OCI-LY7 (cell line): ENCODE data around the gene RXFP1. TPM values are rescaled to one million over a fixed set of nuclear protein-coding genes. Genes with fewer than 3 reads are reported as not detected.

Source experiments
- BruUV-seq: library from RNA; stranded (reverse); fragments of 400-500 nt; replicated peaks from 2 replicates; lab custom pipeline; 2021; lab: Mats Ljungman, UMichigan
- CTCF ChIA-PET: fragments of 300-600 bp; sonication (Branson Sonifier 250); formaldehyde crosslinking; loops from one replicate; lab custom pipeline; 2022; ENCODE audit warnings: antibody characterized with exemption; ENCODE audit not compliant: unreplicated experiment; lab: Charles Lee
- POLR2A ChIA-PET: fragments of 300-600 bp; sonication (Branson Sonifier 250); formaldehyde crosslinking; loops from one replicate; lab custom pipeline; 2022; ENCODE audit warnings: antibody characterized with exemption; lab: Charles Lee
- DNase-seq: peaks from one replicate; pipeline ENCODE4 v3.0.0-alpha.2; 2015; ENCODE audit warnings: low spot score
- H2AFZ ChIP-seq: fragments of 200-600 bp; sonication (generic), shearing (Covaris generic); 2 replicates; pipeline ENCODE4 v1.6.1; 2014; ENCODE audit warnings: mild to moderate bottlenecking, antibody characterized with exemption, low read length, moderate library complexity
- H3K27ac ChIP-seq: fragments of 200-600 bp; sonication (generic); 2 replicates; pipeline ENCODE4 v1.5.1; 2014; ENCODE audit warnings: mixed run types, low read depth, mild to moderate bottlenecking, moderate library complexity, low read length, inconsistent platforms; ENCODE audit not compliant: poor library complexity, severe bottlenecking
- H3K36me3 ChIP-seq: fragments of 200-600 bp; sonication (generic); 2 replicates; pipeline ENCODE4 v1.6.1; 2014; ENCODE audit warnings: mild to moderate bottlenecking, antibody characterized with exemption, low read length, moderate library complexity, mixed read lengths; ENCODE audit not compliant: insufficient read depth
- H3K4me1 ChIP-seq: fragments of 200-600 bp; sonication (generic); 2 replicates; pipeline ENCODE4 v1.5.1; 2014; ENCODE audit warnings: mild to moderate bottlenecking, low read length; ENCODE audit not compliant: insufficient read depth, poor library complexity, severe bottlenecking
- H3K4me2 ChIP-seq: fragments of 200-600 bp; sonication (generic); 2 replicates; pipeline ENCODE4 v1.6.1; 2014; ENCODE audit warnings: mild to moderate bottlenecking, low read length
- H3K4me3 ChIP-seq: fragments of 200-600 bp; sonication (generic); 2 replicates; pipeline ENCODE4 v1.5.1; 2014; ENCODE audit warnings: mild to moderate bottlenecking, low read depth, low read length; ENCODE audit not compliant: poor library complexity, severe bottlenecking
- H3K79me2 ChIP-seq: fragments of 200-600 bp; sonication (generic); 2 replicates; pipeline ENCODE4 v1.6.1; 2016; ENCODE audit warnings: low read depth, mild to moderate bottlenecking, low read length, moderate library complexity, mixed read lengths; ENCODE audit not compliant: insufficient read depth
- H3K9me2 ChIP-seq: fragments of 200-600 bp; sonication (generic); 2 replicates; pipeline ENCODE4 v1.6.1; 2016; ENCODE audit warnings: mild to moderate bottlenecking, low read length, mixed read lengths; ENCODE audit not compliant: insufficient read depth
- H3K9me3 ChIP-seq: fragments of 200-600 bp; sonication (generic); 2 replicates; pipeline ENCODE4 v1.6.1; 2014; ENCODE audit warnings: mild to moderate bottlenecking, mixed run types, low read length, mixed read lengths
- H4K20me1 ChIP-seq: fragments of 200-600 bp; sonication (generic); 2 replicates; pipeline ENCODE4 v1.6.1; 2014; ENCODE audit warnings: mild to moderate bottlenecking, antibody characterized with exemption, low read length, moderate library complexity, mixed read lengths; ENCODE audit not compliant: insufficient read depth
- CTCF ChIP-seq: fragments of 200-600 bp; sonication (generic); conservative IDR thresholded peaks from 2 replicates; pipeline ENCODE4 v1.5.1; 2014; ENCODE audit warnings: mild to moderate bottlenecking, antibody characterized with exemption, low read length, moderate library complexity, mixed read lengths
- EZH2phosphoT487 ChIP-seq: fragments of 200-600 bp; sonication (generic); IDR thresholded peaks from 2 replicates; pipeline ENCODE4 v1.6.1; 2018; ENCODE audit warnings: low read depth, borderline replicate concordance, mild to moderate bottlenecking, mixed run types, antibody characterized with exemption, low read length, moderate library complexity, mixed read lengths
- intact Hi-C: fragments of 100-400 bp; cut with micrococcal nuclease; formaldehyde crosslinking; loops from one replicate; pipeline ENCODE4 v1.10.0; 2022; ENCODE audit not compliant: unreplicated experiment
- total RNA-seq, 2 experiments: library from RNA; depleted of rRNA in 1 of 2; stranded (reverse); fragments of >200 nt in 1 of 2; shearing (Covaris generic) in 1 of 2; gene quantifications; 2 replicates each; pipeline ENCODE4 v1.2.3, GENCODE V29; 2014 to 2022

Gene RXFP1
- total RNA-seq, 2 experiments from 2014 or later: not detected

- H4K20me1 ChIP-seq: no peaks in the 10 kb centered on the region
- no peaks in the 10 kb centered on the region for H3K9me2 ChIP-seq
- no peak overlapping the region for H3K4me2 ChIP-seq
- TF ChIP-seq EZH2phosphoT487: no peak
- no peak for TF ChIP-seq CTCF
- H2AFZ ChIP-seq: no peak overlapping the region
- ChIA-PET POLR2A (no interaction called here), CTCF (no interaction called here)
- no peak overlapping the region for H3K27ac ChIP-seq
- no TSS peak for BruUV-seq
- H3K9me3 ChIP-seq: no peaks in the 10 kb centered on the region
- H3K4me1 ChIP-seq: no peaks in the 10 kb centered on the region
- no peak overlapping the region for H3K4me3 ChIP-seq
- no peak for DNase-seq
- no peaks in the 10 kb centered on the region for H3K36me3 ChIP-seq
- intact Hi-C loops: no loop called here
- H3K79me2 ChIP-seq: no peaks in the 10 kb centered on the region
These were observed 21.5 kb downstream of the RXFP1 start for GRCh38 chr4:158543191-158543590.

DNA sequence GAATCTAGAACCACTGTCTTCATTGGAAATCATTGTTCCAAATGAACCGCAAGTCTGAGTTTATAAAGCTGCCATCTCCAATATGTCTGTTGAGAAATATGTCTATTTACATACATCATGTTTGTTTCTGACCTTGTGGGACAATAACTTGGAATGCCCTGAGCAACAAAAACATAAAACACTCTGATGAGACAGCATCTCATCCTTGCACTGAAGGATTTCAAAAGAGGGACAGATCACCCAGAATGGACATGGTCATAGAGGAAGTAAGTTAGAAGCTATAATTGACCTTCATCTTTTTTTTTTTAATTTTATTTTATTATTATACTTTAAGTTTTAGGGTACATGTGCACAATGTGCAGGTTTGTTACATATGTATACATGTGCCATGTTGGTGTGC lies 22.5 kb downstream of the RXFP1 start:
- no peak for DNase-seq
- Histone ChIP-seq H4K20me1 (no peaks in the 10 kb centered on the region), H3K4me2 (no peak overlapping the region), H3K36me3 (no peaks in the 10 kb centered on the region), H3K9me2 (no peaks in the 10 kb centered on the region), H3K4me3 (no peak overlapping the region), H3K79me2 (no peaks in the 10 kb centered on the region), H3K4me1 (no peaks in the 10 kb centered on the region), H2AFZ (no peak overlapping the region), H3K9me3 (no peaks in the 10 kb centered on the region), H3K27ac (no peak overlapping the region)
- TF ChIP-seq EZH2phosphoT487 (no peak), CTCF (no peak)
- CTCF ChIA-PET: no interaction called here
- BruUV-seq: no TSS peak
- intact Hi-C loops: no loop called here
- POLR2A ChIA-PET: interaction anchor here (0.5 kb wide), 1 partner anchor 233 kb away, joined by 3 read pairs; no protein-coding TSS in a partner anchor

DNA sequence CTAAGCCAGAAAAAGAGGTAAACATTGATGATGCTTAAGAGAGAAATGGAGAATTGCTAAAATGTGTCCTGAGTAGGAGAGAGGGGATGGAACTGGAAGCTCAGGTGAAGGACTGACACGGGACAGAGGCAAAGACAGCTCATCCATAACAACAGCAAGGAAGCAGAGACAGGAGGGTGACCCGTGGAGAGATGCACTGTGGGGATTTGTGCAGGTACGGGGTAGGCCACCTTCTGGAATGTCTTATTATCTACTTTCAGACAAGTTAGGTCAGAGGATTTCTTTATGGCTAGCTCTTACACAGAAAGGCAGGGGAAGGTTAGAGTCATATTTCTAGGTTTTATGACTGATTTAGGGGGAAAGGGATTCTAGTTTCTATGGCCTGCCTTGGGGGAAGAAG lies 31.7 kb downstream of the RXFP1 start:
- CTCF ChIA-PET: no interaction called here
- H3K36me3 ChIP-seq: no peaks in the 10 kb centered on the region
- POLR2A ChIA-PET: no interaction called here
- H3K27ac ChIP-seq: no peak overlapping the region
- no peak overlapping the region for H3K4me3 ChIP-seq
- H3K9me2 ChIP-seq: no peaks in the 10 kb centered on the region
- DNase-seq: no peak
- BruUV-seq: no TSS peak
- no peaks in the 10 kb centered on the region for H3K79me2 ChIP-seq
- H2AFZ ChIP-seq: no peak overlapping the region
- no peak for TF ChIP-seq CTCF
- no peak for TF ChIP-seq EZH2phosphoT487
- H4K20me1 ChIP-seq: no peaks in the 10 kb centered on the region
- no peaks in the 10 kb centered on the region for H3K9me3 ChIP-seq
- intact Hi-C loops: no loop called here
- no peak overlapping the region for H3K4me2 ChIP-seq
- no peaks in the 10 kb centered on the region for H3K4me1 ChIP-seq
